ENCODE data around the gene TAF6L.
"Not testable (repeated sequence)": the region's sequence is repeated elsewhere in the genome, so short reads cannot be mapped to it uniquely, and the experiment has no call there.

The TAF6L gene

DNA sequence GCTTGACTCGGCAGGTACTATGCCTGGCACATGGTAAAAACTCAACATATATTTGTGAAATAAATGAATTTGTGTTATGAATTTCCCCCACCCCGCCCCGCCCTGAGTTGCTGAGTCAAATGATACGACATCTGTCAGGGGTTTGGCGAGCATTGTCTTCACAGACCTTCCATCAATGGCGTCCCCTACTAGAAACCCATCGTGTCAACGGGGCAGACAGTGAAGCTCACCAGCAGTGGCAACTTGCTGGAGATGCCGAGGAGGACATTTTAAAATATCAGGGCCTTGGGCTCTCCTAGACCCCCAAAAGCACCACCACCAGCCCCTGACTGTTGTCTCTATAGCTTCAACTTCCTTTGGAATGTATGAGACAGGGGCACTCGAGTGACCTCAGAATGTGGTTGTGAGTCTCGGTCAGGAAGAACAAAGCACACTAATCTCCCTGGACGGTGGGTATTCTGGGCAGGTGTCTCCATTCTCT is 34.8 kb downstream of the TAF6L start:
- no peak for DNase-seq

DNA sequence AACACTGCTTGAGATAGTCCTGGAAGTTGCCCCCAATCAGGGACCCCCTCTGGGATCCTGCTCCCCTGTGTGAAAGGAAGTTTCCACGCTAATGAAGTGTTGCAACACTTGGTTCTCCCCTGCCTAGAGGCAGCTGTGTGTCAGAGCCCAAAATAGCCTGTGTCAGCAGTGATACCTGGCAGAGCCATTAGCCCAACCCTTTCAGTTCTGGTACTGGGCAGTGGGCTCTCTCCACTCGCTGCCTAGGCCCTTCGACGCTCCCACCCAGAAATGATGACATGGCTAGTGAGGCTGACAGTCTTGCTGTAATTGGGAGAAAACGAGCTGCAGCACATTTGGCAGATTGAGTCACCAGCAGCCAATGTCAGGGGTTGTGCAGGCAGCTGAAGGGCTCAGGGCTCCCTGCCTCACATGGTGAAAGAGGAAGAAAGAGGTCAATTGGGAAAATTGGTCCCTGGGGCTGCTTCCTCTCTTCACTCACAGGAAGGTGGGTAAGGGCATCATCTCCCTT is 35.5 kb downstream of the TAF6L start:
- DNase-seq = no peak

DNA sequence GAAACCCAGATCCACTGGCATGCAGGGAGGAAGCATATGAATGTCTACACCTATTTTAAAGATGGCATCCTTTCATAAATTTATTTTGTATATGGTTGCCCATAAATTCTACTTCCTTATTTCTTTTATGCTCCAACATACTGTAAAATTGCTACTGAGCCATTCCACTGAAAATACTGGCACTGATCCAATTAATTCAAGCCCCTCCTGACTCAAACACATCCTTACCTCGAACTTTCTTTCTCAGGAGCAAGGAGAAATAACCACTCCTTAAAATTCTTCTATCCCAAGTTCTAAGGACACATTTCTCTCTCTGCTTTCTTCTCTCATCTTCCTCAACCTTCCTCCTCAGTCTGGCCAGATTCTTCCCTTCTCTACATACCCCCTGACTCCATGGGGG is 39.6 kb downstream of the TAF6L start:
- no peak for DNase-seq

DNA sequence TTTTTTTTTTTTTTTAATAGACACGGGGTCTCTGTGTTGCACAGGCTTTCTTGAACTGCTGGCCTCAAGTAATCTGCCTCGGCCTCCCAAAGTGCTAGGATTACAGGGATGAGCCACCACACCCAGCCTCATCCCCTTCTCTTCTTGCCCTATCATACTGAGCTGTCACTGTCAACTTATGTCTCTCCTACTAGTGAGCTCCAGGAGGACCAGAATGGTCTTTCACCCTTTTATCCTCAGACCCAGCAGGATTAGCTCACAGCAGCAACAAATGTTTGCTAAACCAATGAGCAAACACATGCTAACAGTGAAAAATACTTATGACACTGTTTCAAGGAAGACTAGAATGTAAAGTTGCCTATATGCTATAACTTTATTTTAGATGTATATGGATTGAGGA is 40.5 kb downstream of the TAF6L start:
- DNase-seq = no peak

DNA sequence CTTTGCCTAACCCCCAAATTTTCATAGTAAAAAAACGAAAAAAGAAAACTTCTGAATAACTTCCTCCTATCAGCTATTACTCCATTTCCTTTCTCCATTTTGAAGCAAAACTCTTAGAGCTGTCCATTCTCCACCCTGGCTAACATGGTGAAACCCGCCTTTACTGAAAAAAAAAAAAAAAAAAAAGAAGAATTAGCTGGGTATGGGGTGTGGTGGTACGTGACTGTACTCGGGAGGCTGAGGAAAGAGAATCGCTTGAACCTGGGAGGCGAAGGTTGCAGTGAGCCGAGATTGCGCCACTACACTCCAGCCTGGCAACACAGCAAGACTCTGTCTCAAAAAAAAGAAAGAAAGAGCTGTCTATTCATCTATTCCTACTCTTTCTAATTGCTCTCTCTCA is 45.4 kb downstream of the TAF6L start:
- DNase-seq = no peak

DNA sequence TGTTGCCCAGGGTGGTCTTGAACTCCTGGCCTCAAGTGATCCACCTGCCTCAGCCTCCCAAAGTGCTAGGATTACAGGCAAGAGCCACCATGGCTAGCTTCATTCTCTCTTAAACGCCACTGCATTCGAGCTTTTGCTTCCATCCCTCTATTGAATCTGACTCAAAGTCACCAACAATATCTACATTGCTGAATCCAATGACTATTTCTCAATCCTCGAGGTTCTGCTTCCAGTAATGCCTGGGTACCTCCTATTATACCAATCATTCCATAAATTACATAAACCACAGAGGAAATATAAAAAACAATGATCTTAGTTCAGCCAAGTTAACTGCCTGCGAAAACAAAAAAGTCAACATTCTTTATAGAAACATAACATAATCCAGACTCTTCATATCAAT is 45.9 kb downstream of the TAF6L start:
- no peak for DNase-seq

DNA sequence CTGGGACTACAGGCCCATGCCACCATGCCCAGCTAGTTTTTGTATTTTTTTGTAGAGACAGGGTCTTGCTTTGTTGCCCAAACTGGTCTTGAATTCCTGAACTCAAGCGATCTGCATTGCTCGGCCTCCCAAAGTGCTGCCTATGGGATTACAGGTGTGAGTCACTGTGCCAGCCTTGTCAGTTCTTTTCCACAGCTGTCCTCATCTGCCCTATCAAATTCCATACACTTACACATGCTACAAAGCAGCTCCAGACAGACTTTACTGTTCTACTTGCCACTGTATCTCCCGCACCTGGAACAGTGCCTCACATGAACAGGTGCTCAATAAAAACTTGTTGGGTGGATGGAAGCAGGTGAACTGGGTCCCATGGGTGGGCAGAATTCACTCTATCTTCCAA is 52.5 kb downstream of the TAF6L start:
- no peak for DNase-seq

DNA sequence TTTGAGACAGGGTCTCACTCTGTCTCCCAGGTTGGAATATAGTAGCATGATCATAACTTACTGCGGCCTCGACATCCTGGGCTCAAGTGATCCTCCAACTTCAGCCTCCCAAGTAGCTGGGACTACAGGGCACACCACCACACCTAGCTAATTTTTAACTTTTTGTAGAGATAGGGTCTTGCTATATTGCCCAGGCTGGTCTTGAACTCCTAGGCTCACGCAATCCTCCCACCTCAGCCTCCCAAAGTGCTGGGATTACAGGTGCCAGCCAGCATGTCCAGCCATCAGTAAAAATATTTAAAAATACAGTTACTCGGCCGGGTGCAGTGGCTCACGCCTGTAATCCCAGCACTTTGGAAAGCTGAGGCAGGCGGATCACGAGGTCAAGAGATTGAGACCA is 56.9 kb downstream of the TAF6L start:
- DNase-seq = not testable (repeated sequence)

DNA sequence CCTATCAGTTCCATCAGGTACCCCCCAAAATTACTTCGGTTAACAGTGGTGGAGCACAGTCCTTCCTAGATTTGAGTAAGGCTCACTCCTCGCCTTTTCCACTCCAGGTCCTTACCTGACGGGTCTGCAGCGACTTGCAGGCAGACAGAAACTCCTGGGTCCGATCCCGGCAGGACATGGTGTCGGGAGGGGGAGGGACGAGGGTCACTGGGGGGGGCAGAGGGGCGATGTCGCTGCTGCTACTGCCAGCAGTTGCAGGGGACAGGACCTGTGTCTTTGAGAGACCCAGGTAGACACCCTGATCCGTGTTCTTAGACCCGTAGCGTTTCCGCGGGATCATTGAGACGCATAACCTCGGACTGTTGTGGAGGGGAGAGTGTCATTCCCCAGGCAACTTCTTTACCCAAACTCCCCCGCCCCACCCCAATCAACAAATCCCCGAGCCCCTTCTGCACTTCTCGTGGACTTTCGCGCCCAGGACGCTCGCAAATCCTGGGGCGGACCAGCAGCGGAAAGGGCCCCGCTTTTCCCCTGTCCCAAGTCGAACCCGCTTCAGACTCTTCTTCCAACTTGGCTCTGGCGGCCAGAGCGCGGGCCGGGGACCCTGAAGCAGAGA is 59.8 kb downstream of the TAF6L start:
- no peak for DNase-seq

DNA sequence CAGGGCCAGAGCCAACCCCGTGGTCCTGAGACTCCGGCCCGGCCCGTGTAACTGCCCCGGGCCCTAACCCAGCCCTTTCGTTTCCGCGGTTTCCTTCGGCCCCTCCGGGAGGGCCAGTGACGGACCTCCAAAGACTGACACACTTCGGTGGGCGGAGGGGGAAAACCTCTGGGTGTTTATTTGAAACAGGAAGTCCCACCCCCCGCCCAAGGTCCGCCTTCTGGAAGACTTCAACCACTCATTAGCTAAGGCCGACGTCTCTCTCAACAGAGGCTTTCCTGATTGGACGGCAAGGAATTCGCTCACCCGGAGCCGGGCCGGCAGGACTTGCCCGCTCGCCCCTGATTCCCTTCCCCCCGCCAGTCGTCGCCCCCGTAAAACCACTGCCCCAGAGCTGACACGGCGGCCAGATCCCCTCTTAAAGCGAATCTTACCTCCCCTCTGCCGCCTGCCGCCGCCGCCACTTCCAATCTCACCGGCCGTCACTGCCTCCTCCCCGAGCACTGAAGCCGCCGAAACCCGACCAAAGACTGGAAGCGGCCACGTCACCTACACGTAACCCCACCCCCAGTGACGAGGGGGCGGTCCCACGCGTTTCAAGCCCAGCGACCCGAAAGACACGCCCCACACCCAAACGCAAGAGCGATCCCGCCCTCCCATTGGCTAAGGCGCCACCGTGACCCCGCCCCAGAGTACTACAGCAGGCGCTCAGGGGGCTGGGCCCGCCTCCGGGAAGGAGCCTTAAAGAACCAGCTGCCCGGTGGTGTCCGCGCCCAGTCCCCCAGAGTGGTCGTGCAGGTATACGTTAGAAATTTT is 60.5 kb downstream of the TAF6L start, which contains the start of gene STX5:
Gene STX5 (minus strand): TSS at position 532 of the 816 bp plus-strand sequence. CDS start 808 bp downstream, outside the sequence.
- peak; percentile 99 for DNase-seq

DNA sequence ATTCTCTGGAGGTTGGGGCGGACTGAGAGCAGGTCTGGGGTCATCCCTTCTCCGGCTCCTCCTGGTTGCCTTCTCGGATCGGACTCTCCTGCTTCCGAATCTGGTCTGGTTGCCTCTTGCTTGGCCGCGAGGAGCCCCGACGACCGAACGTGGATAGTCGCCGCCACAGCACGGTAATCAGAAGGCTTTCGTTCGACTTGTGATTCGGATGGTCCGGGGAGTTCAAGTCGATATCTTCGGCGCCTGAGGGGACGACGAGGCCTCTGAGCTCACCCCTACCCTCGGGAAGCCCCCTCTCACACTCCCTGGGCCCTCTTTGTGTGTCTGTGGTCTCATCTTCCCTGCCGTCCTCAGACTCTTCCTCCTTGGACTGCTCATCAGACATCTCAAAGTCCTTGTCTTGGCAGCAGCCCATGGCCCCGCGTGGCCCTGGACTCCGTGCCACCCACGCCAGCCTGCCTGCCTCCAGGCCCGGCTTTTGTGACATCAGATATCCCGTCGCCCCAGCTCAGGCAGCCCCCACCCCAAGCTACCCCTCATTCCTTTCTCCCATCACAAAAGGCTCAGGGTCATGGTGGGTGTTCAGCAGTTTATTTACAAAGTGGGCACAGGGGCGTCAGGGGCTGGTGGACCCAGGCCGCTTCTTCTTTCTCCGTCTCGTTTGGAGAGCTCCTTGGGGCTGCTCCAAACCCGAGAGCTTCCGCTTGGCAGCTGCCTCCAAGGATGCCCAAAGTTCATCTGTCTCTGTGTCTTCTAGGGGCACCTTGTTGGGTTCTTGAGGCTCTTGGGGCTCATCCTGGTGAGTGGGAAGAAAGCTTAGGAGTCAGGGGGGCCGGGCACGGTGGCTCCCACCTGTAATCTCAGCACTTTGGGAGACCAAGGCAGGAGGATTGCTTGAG is 61.4 kb downstream of the TAF6L start, which contains the start of gene TEX54:
Gene TEX54 (minus strand): TSS at position 506 of the 899 bp plus-strand sequence.
- DNase-seq = no peak

DNA sequence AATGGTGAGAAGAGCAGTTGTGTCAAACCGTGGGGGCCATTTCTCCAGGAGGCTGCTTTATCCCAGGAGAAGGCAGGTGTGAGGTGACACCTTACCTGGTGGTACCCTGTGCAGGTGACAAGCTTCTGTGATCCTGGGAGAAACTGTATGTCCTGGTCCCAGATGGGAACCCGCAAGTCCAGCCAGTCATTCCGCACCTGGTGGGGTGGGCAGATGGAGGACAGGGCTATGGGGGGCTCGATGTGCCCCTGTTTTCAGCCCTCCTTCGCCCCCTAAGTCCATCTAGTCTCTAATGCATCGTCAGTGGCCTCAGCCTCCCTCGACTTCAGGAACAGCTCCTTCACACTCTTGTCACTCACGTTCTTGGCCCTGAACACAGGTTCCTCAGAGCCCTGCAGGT is 64.1 kb downstream of the TAF6L start:
- DNase-seq = no peak
